Measurements from ENCODE around the gene VCL.

Gene VCL

GRCh38 chr10:74079936-74080590 lies 82.1 kb downstream of the VCL start:
- no peak for DNase-seq

DNA sequence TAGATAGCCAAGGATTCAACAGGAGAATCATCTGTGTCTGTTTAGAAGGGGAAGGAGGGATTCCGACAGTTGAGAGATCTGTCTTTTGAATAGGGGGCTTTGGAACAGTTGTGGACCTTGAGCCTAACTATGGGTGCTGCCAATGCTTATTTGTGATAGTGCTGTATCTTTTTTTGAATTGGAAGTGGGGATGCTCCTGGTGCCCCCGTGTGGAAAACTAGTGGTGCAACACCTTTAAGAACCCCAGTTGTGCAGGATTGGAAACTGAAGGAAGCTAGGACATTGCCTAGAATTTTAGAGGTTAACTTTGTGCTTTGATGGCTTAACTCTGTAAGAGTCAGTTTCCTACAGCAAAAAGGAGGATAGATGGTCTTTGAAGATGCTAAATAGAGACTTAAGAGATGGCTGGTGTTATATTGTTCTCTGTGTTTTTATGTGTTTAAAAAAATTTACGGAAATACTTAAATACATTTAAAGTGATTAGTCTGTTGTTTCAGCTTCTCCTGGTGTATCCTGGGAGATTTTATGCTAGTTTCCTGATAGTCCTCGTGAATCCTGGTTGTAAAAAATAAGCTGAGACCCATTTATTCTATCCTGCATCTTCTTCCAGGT lies 83.4 kb downstream of the VCL start:
- DNase-seq = peak; percentile 72

DNA sequence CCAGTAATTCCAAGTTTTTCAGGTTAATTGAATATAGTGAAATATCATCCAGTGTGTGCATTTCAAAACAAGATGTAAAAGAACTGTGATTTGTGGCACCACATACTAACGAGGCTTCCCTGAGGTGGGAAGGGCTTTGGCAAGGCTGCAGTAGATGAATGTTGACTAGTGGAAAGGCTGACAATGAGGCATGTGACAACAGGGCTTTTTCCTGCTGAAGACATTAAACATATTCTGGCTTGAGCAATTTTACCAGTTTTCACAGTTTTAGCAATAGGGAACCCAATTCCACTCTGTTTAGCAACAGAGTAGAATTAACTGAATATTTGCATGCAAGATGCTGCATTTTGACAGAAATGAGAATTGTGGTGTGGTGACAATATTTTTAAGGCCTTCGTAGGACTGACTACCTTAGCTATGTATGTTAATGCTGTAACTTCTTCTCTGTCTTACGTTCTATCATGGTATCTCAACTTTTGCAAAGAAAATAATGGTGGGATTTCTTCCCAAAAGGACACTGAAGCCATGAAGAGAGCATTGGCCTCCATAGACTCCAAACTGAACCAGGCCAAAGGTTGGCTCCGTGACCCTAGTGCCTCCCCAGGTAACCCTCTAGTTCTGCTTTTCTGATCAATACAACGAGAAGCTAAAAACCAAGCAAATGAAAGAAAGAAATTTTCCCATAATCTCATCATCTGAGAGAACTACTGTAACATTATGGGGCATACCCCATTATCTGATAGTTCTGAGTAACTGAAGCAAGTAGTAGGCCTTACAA lies 84.2 kb downstream of the VCL start:
- no peak for DNase-seq

DNA sequence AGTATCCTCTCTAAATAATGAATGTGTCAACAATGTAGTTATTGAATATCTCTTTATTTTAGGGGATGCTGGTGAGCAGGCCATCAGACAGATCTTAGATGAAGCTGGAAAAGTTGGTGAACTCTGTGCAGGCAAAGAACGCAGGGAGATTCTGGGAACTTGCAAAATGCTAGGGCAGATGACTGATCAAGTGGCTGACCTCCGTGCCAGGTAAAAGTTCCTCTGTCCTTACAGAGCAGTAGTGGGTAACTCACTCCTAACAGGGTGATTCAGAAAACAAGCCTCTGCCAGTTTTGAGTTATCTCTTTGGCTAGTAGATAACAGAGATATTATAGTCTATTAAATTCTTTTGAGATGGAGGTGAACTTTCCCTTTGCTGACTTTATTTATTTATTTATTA lies 85.4 kb downstream of the VCL start:
- no peak for DNase-seq

DNA sequence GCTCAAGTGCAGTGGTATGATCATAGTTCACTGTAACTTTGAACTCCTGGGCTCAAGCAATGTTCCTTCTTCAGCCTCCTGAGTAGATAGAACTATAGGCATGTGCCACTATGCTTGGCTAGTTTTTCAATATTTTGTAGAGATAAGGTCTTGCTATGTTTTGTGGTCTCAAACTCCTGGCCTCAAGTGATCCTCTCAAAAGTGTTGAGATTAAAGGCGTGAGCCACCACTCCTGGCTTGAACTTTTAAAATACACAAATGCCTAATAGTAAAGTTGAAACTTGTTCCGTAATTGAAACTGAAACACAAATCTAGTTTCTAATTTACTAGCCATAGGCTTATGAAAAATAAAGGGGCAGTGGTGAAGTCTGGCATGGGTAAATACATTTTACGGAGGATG lies 87.0 kb downstream of the VCL start:
- no peak for DNase-seq

DNA sequence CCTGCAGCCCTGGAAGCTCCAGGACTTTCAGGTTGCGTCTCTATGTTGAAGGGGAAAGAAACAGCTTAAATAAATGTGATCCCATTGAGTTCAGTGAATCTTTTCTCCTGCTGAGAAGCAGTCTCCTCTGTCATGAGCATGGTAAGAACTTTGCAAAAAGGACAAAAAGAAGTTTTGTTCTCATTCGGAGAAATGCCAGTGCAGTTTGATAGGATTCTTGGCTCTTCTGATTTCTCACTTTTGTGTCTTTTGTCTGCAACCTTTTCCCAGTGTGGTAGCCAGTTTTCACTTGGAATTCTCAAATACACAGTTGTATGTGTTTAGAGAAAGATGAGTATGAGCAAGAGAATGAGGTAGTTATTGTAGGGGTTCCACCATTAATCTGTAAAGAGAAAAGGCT lies 88.4 kb downstream of the VCL start:
- DNase-seq = no peak

GRCh38 chr10:74088722-74089121 lies 90.8 kb downstream of the VCL start:
- DNase-seq = no peak

DNA sequence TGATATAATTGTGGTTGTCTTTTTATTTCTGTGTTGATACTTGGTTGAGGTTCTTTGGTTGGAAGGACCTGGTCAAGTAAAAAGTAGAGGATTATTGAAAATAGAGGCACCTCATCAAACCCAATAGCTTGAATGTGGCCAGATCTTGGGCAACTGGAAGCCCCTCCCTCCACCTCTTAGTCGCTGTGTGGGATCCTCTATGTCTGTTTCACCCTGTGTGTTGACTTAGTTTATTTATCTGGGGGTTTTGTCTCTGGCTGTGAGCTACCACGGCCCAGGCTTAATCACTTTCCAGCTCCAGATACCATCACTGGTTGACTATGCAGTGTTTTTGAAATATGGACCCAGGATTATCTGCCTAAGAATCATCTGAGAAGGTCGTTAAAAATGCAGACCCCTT lies 94.5 kb downstream of the VCL start:
- DNase-seq = no peak

DNA sequence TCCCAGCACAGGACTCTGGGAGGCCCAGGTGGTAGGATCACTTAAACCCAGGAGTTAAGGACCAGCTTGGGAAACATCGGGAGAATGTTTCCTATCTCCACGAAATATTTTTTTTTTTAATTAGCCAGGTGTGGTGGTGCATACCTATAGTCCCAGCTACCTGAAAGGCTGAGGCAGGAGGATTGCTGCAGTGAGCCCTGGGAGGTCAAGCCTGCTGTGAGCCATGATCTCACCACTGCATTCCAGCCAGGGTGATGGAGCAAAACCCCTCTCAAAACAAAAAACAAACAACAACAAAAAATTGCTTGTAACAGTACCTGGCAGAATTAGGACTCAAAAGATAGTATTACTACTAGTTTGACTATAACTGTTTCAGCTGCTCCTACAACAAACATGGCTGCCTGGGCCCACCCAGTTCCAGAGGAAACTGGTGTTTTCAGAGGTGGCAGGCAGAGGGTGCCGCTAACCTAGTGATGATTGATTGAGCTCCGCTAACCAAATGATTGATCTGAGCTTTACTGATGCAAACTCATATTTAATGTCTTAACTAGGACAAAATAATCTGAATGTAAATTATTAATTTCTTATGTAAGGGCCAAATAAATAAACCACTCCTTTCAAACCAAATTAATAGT lies 95.7 kb downstream of the VCL start:
- no peak for DNase-seq

DNA sequence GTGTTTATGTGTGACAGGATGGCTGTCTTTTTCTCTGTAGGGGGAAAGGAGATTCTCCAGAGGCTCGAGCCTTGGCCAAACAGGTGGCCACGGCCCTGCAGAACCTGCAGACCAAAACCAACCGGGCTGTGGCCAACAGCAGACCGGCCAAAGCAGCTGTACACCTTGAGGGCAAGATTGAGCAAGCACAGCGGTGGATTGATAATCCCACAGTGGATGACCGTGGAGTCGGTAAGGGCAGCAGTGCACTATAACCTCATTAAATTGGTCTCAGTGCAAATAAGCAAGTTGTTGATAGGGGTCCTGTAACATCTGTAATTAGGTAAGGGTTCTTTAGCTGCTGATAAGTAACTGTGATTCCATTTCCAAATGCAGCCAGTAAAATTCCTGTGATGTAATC lies 96.3 kb downstream of the VCL start:
- DNase-seq = no peak

DNA sequence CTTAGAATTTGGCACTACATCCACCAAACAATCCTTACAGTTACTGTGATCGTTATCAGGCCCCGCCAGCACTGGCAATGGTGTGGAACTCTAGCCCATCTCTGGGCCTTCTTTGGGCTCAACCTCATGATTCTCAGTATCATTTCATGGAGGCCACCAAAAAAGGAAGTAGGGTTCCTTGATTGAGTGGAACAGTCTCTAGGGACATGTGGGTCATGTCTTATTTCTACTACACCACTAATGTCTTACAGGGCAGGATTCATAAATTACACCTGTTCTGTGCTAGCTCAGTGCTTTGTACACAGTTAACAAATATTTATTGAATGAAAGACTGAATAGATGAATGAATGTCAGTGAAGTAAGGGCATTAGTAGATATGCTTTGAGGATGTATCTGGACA lies 98.9 kb downstream of the VCL start:
- no peak for DNase-seq

DNA sequence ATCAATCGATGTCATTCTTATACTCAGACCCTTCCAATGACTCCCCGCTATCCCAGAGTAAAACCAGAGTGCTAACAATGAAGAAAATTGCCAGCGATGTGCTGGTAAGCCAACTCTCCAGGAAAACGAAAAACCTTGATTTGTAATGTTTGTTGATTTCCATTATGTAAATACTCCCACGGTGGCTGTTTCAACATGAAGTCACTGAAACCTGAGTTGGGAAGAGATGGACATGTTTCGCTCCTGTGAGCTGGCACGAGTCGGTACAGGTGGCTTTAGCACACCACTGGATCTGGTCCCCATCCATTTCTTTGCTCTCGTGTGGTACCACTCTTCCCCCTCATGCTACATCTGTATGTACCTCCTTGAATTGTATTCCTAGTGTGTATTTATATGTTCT lies 99.9 kb downstream of the VCL start:
- DNase-seq = no peak

- DNase-seq = no peak
Measured at GRCh38 chr10:74099420-74099819, 101.5 kb downstream of the VCL start.

- DNase-seq = no peak
Measured at GRCh38 chr10:74099836-74100235, 101.9 kb downstream of the VCL start.

DNA sequence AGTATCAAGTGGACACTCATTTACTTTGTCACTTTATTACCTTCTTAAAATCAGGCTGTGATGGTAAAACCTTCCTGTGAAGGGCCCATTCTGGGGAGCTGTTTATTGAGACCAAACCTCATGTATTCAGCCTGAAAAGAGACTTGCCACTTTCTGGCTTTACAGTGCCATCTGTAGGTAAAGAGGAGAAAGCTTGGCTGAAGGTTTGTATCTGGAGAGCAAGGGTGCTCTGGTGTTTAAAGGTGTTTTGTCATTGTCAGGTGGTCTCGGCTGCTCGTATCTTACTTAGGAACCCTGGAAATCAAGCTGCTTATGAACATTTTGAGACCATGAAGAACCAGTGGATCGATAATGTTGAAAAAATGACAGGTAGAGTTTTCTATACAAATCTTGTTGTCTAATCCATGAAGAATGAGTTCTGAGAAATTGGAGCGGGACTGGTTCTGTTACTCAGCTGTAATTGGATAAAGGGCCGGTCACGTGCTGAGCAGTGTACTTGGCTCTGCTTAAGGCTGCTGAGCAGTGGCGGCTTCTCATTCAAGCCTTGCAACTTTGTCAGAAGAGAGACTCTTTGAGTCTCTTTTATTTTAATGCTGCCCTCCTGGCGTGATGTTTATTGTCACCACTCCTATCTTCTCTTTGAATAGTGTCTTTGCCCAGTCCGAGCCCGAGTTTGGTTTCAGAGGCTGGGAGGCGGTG lies 105.8 kb downstream of the VCL start:
- peak; percentile 9 for DNase-seq

GRCh38 chr10:74104480-74104879 lies 106.6 kb downstream of the VCL start:
- DNase-seq = no peak

GRCh38 chr10:74104996-74105395 lies 107.1 kb downstream of the VCL start:
- no peak for DNase-seq

DNA sequence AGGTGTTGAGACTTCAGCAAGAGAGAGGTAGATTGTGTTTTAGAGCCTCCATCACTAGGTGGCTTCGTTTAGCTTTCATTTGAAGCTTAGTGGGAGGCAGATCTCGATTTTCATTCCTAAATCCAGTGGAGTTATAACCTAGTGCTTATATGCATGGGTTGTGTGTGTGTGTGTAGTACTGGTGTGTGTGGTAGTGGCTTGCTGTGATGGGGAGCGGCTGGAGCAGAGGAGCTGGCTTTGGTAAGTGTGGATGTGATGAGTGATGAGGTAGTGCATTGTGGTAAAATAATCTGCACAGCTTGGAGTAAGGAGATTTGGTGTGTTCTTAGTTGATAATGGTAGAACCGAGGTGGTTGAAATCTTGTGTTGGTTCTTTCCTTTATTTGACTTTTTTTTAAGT lies 109.5 kb downstream of the VCL start:
- no peak for DNase-seq

- DNase-seq = no peak
Measured at GRCh38 chr10:74109452-74109851, 111.5 kb downstream of the VCL start.

DNA sequence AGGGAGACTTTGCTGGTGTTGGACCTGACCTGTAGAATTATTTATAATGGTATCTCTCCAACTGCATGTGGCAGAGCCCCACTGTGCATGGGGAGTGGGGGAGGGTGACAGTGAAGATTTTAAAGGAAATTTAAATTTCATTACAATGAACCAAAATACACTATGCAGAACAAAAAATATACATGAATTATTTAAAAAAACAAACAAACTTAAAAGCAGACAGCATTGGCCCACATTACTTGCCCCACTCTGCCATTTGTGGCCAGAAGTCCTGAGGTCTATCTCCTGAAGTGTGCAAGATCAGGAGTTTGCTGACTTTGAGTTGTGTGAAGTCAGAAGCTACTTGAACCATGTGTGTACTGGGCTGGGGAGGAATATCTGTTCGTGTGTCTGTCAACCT lies 112.2 kb downstream of the VCL start:
- no peak for DNase-seq

DNA sequence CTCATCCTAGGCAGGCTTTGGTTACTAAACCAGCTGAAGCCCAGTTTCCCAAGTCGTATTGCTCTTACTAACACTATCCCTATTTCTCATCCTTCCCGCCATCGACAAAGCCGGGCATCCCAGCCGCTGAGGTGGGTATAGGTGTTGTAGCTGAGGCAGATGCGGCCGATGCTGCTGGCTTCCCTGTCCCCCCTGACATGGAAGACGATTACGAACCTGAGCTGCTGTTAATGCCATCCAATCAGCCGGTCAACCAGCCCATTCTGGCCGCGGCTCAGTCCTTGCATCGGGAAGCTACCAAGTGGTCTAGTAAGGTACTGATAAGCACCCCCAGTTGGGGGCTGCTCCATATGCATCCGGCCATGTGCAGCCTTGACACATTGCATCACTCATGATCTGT lies 113.9 kb downstream of the VCL start:
- no peak for DNase-seq

DNA sequence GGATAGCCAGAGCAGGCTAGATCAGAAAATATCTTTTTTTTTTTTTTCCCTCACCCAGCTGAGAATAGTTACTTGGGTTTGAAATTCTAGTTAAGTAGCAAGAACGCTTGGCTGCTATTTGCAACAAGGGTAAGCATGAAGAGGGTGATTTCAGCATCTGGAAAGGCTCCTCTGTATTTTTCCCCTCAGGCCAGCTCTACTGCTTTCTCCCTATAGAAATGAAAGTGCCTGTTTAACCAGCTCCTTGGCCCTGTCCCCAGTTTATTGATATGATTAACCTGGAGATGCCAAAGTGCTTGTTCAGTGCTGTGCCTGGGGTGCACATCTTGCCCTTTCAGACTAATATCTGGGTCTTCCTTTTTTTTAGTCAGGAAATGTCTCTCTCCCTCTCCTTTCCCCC lies 115.6 kb downstream of the VCL start:
- DNase-seq = no peak

DNA sequence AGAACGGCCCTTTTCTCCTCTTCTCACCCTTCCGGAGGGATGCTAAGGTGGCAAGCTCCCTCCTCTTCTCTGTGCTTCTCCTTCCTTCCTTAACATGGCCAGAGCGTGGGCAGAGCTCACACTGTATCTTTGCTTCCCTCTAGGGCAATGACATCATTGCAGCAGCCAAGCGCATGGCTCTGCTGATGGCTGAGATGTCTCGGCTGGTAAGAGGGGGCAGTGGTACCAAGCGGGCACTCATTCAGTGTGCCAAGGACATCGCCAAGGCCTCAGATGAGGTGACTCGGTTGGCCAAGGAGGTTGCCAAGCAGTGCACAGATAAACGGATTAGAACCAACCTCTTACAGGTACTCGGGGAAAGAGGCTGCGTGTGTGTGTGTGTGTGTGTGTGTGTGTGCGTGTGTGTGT lies 116.1 kb downstream of the VCL start:
- DNase-seq = no peak

All from NCI-H510A treated with DMSO at 0.1 percent for 48 hours (cell line).